ENCODE results near the gene TIGD1. TPM values are rescaled to one million over a fixed set of nuclear protein-coding genes. Genes with fewer than 3 reads are reported as not detected.

TIGD1 gene
- total RNA-seq, 4 donors from 2014 or later: 2.4 to 5.3 (median 4.2) TPM

GRCh38 chr2:232577841-232578240, 27.5 kb upstream of the TIGD1 start:
- H3K9me3 ChIP-seq: no peaks in the 10 kb centered on the region
- DNase-seq (ENCODE audit: low spot score in 2 of 2): no peak
- H3K36me3 ChIP-seq: peaks cover 0 to 90% (median 0%) of the 10 kb centered on the region in 3 donors
- H3K4me1 ChIP-seq: no peaks in the 10 kb centered on the region
- 61 to 67% methylated on average over 2 of the region's 2 CpGs for WGBS, 2 donors
- H3K4me3 ChIP-seq: no peak overlapping the region
- no peaks in the 10 kb centered on the region for H3K27me3 ChIP-seq
- TF ChIP-seq POLR2A (IDR thresholded peaks at IDR 0.05): no peak
- no peak for TF ChIP-seq CTCF (IDR thresholded peaks at IDR 0.05)
- H3K27ac ChIP-seq: no peak overlapping the region

GRCh38 chr2:232576995-232577394, 26.6 kb upstream of the TIGD1 start:
- H3K4me3 ChIP-seq: no peak overlapping the region
- H3K27me3 ChIP-seq: no peaks in the 10 kb centered on the region
- TF ChIP-seq CTCF (IDR thresholded peaks at IDR 0.05) (no peak), EP300 (IDR thresholded peaks at IDR 0.05) (no peak), POLR2A (IDR thresholded peaks at IDR 0.05) (no peak)
- no peaks in the 10 kb centered on the region for H3K4me1 ChIP-seq
- peaks cover 0 to 90% (median 0%) of the 10 kb centered on the region in 3 donors for H3K36me3 ChIP-seq
- no peak overlapping the region for H3K27ac ChIP-seq
- no peaks in the 10 kb centered on the region for H3K9me3 ChIP-seq
- no peak for DNase-seq (ENCODE audit: low spot score in 2 of 2)
- WGBS, 2 donors: 38 to 69% methylated on average over 2 of the region's 2 CpGs

GRCh38 chr2:232575404-232575746, 25.0 kb upstream of the TIGD1 start:
- 91 to 100% methylated on average over 1 of the region's 1 CpG for WGBS, 2 donors

GRCh38 chr2:232574674-232575403, 24.5 kb upstream of the TIGD1 start:
- Histone ChIP-seq H3K27ac (no peak overlapping the region), H3K4me3 (no peak overlapping the region), H3K9me3 (no peaks in the 10 kb centered on the region), H3K36me3 (peaks cover 0 to 89% (median 0%) of the 10 kb centered on the region in 3 donors), H3K27me3 (no peaks in the 10 kb centered on the region), H3K4me1 (peaks cover 0 to 4% (median 0%) of the 10 kb centered on the region in 4 donors)
- WGBS, 2 donors: 84 to 87% methylated on average over 5 of the region's 5 CpGs
- TF ChIP-seq CTCF (IDR thresholded peaks at IDR 0.05) (no peak), POLR2A (IDR thresholded peaks at IDR 0.05) (no peak), EP300 (IDR thresholded peaks at IDR 0.05) (no peak)
- no peak for DNase-seq (ENCODE audit: low spot score in 2 of 2)

More at GRCh38 chr2:232575404-232575746, 25.0 kb upstream of the TIGD1 start:
- Histone ChIP-seq H3K27ac (no peak overlapping the region), H3K9me3 (no peaks in the 10 kb centered on the region), H3K36me3 (peaks cover 0 to 88% (median 0%) of the 10 kb centered on the region in 3 donors), H3K4me1 (peaks cover 0 to 4% (median 0%) of the 10 kb centered on the region in 4 donors), H3K27me3 (no peaks in the 10 kb centered on the region), H3K4me3 (no peak overlapping the region)
- DNase-seq (ENCODE audit: low spot score in 2 of 2): no peak
- TF ChIP-seq POLR2A (IDR thresholded peaks at IDR 0.05) (no peak), EP300 (IDR thresholded peaks at IDR 0.05) (no peak), CTCF (IDR thresholded peaks at IDR 0.05) (no peak)

- no peak for TF ChIP-seq EP300 (IDR thresholded peaks at IDR 0.05)
- TF ChIP-seq CTCF (IDR thresholded peaks at IDR 0.05): no peak
- no peak for TF ChIP-seq POLR2A (IDR thresholded peaks at IDR 0.05)
- Histone ChIP-seq H3K27ac (no peak overlapping the region), H3K36me3 (peaks cover 0 to 89% (median 0%) of the 10 kb centered on the region in 3 donors), H3K4me3 (no peak overlapping the region), H3K9me3 (no peaks in the 10 kb centered on the region), H3K4me1 (peaks cover 0 to 4% (median 0%) of the 10 kb centered on the region in 4 donors), H3K27me3 (no peaks in the 10 kb centered on the region)
- no peak for DNase-seq (ENCODE audit: low spot score in 2 of 2)
- WGBS, 2 donors: 84 to 91% methylated on average over 8 of the region's 8 CpGs
Measured at GRCh38 chr2:232573771-232574435, 23.5 kb upstream of the TIGD1 start.
